SK-N-SH treated with all-trans-retinoic acid at 6 μM for 48 hours (cell line): ENCODE measurements around the gene STEAP1B.

Source experiments
- ARNTL ChIP-seq: fragments of 450-650 bp; formaldehyde crosslinking; IDR thresholded peaks from 2 replicates; pipeline ENCODE4 v1.5.0; 2020; ENCODE audit warnings: low read depth, mild to moderate bottlenecking, moderate library complexity, borderline replicate concordance
- BACH2 ChIP-seq: fragments of 250-450 bp; sonication (Bioruptor Pico); IDR thresholded peaks from 2 replicates; pipeline ENCODE4 v1.9.0; 2021; ENCODE audit warnings: mild to moderate bottlenecking, borderline replicate concordance
- ESRRG ChIP-seq: fragments of 250-450 bp; sonication (Bioruptor Pico); IDR thresholded peaks from 2 replicates; pipeline ENCODE4 v1.6.1; 2021; ENCODE audit warnings: mild to moderate bottlenecking
- PATZ1 ChIP-seq: fragments of 250-450 bp; sonication (Bioruptor Pico); IDR thresholded peaks from 2 replicates; pipeline ENCODE4 v1.8.0; 2020; ENCODE audit warnings: mild to moderate bottlenecking, moderate library complexity, borderline replicate concordance
- RARB ChIP-seq: fragments of 250-450 bp; sonication (Bioruptor Pico); IDR thresholded peaks from 2 replicates; pipeline ENCODE4 v1.8.0; 2021; ENCODE audit warnings: mild to moderate bottlenecking, moderate library complexity
- TOX ChIP-seq: fragments of 250-450 bp; sonication (Bioruptor Pico); IDR thresholded peaks from 2 replicates; pipeline ENCODE4 v1.8.0; 2021; ENCODE audit warnings: mild to moderate bottlenecking, moderate library complexity, borderline replicate concordance

- no peak for TF ChIP-seq RARB (CRISPR knock-in tag)
- TF ChIP-seq TOX (CRISPR knock-in tag): no peak
- TF ChIP-seq ARNTL (CRISPR knock-in tag): no peak
- TF ChIP-seq ESRRG (CRISPR knock-in tag): no peak
- TF ChIP-seq PATZ1: no peak
- no peak for TF ChIP-seq BACH2 (CRISPR knock-in tag)
Measured at GRCh38 chr7:22371878-22372277, 128.1 kb downstream of the STEAP1B start.
